HepG2 (cell line): ENCODE data around the gene DIO1. TPM values are rescaled to one million over a fixed set of nuclear protein-coding genes. Genes with fewer than 3 reads are reported as not detected.
A peak's percentile ranks its signal among the peaks of the same experiment; 100 is the strongest.

Experiments
- AGO1 ChIP-seq: fragments of 200-400 bp; formaldehyde crosslinking; IDR thresholded peaks from 2 replicates; pipeline ENCODE4 v1.6.1; 2017; ENCODE audit warnings: mild to moderate bottlenecking, low read depth, low read length, moderate library complexity; ENCODE audit not compliant: poor library complexity, severe bottlenecking
- BCL6 ChIP-seq: IDR thresholded peaks from 2 replicates; pipeline ENCODE4 v1.6.1; 2016; ENCODE audit warnings: missing genetic modification reagents, missing compliant biosample characterization
- BRD4 ChIP-seq: sonication (generic); formaldehyde crosslinking; IDR thresholded peaks from 2 replicates; pipeline ENCODE4 v1.4.0; 2020; ENCODE audit warnings: missing genetic modification reagents
- EP300 ChIP-seq, 3 experiments: sonication (generic) in 1 of 3; formaldehyde crosslinking in 1 of 3; IDR thresholded peaks; 2 replicates each; pipeline versions ENCODE4 v1.5.1 to v1.6.1; 2011 to 2020; ENCODE audit warnings: low read depth in 2 of 3, low read length in 2 of 3, borderline replicate concordance in 1 of 3, improper control_type of control experiment in 1 of 3, mild to moderate bottlenecking in 1 of 3, missing genetic modification reagents in 1 of 3, moderate library complexity in 1 of 3
- ERF ChIP-seq: IDR thresholded peaks from 2 replicates; pipeline ENCODE4 v1.6.1; 2018; ENCODE audit warnings: missing biosample characterization, missing genetic modification reagents
- FOXA1 ChIP-seq, 2 experiments: fragments of 450-650 bp in 1 of 2; sonication (generic) in 1 of 2; formaldehyde crosslinking in 1 of 2; IDR thresholded peaks; 2 replicates each; pipeline versions ENCODE4 v1.4.0 to v1.6.1; 2016 to 2020; ENCODE audit warnings: missing genetic modification reagents in 1 of 2
- FOXA3 ChIP-seq: IDR thresholded peaks from 2 replicates; pipeline ENCODE4 v1.6.1; 2016; ENCODE audit warnings: missing genetic modification reagents, missing compliant biosample characterization
- FOXO1 ChIP-seq: sonication (generic); formaldehyde crosslinking; IDR thresholded peaks from 2 replicates; pipeline ENCODE4 v1.4.0; 2020; ENCODE audit warnings: missing genetic modification reagents
- HINFP ChIP-seq: sonication (generic); formaldehyde crosslinking; IDR thresholded peaks from 2 replicates; pipeline ENCODE4 v1.4.0; 2020; ENCODE audit warnings: low read depth, mild to moderate bottlenecking, missing genetic modification reagents
- HMG20A ChIP-seq: IDR thresholded peaks from 2 replicates; pipeline ENCODE4 v1.6.1; 2016; ENCODE audit warnings: borderline replicate concordance
- HMG20B ChIP-seq: conservative IDR thresholded peaks from 2 replicates; pipeline ENCODE4 v1.6.1; 2016; ENCODE audit warnings: missing genetic modification reagents, missing compliant biosample characterization
- HNF4G ChIP-seq, 2 experiments: sonication (generic) in 1 of 2; formaldehyde crosslinking in 1 of 2; IDR thresholded peaks; 2 replicates each; pipeline versions ENCODE4 v1.4.0 to v1.6.1; 2011 to 2020; ENCODE audit warnings: borderline replicate concordance in 2 of 2, low read depth in 2 of 2, mild to moderate bottlenecking in 2 of 2, low read length in 1 of 2, missing genetic modification reagents in 1 of 2, moderate library complexity in 1 of 2
- MED1 ChIP-seq: sonication (generic); formaldehyde crosslinking; IDR thresholded peaks from 2 replicates; pipeline ENCODE4 v1.4.0; 2020; ENCODE audit warnings: missing genetic modification reagents
- MIXL1 ChIP-seq: IDR thresholded peaks from 2 replicates; pipeline ENCODE4 v1.6.1; 2016
- NFIC ChIP-seq: IDR thresholded peaks from 2 replicates; pipeline ENCODE4 v1.6.1; 2012; ENCODE audit warnings: mild to moderate bottlenecking, low read length, inconsistent platforms
- PITX1 ChIP-seq: sonication (generic); formaldehyde crosslinking; IDR thresholded peaks from 2 replicates; pipeline ENCODE4 v1.5.1; 2020; ENCODE audit warnings: mild to moderate bottlenecking, missing genetic modification reagents
- REPIN1 ChIP-seq: sonication (generic); formaldehyde crosslinking; IDR thresholded peaks from 2 replicates; pipeline ENCODE4 v1.8.0; 2022; ENCODE audit warnings: missing genetic modification reagents, low read depth, mild to moderate bottlenecking, borderline replicate concordance
- RFX1 ChIP-seq: fragments of 450-650 bp; IDR thresholded peaks from 2 replicates; pipeline ENCODE4 v1.6.1; 2017
- RXRA ChIP-seq: sonication (generic); formaldehyde crosslinking; IDR thresholded peaks from 2 replicates; pipeline ENCODE4 v1.5.1; 2020; ENCODE audit warnings: missing genetic modification reagents
- SOX5 ChIP-seq: IDR thresholded peaks from 2 replicates; pipeline ENCODE4 v1.6.1; 2016; ENCODE audit warnings: borderline replicate concordance
- TARDBP ChIP-seq: sonication (generic); formaldehyde crosslinking; IDR thresholded peaks from 2 replicates; pipeline ENCODE4 v1.8.0; 2022; ENCODE audit warnings: mild to moderate bottlenecking, missing genetic modification reagents
- TBX2 ChIP-seq: sonication (generic); formaldehyde crosslinking; IDR thresholded peaks from 2 replicates; pipeline ENCODE4 v1.5.0; 2020; ENCODE audit warnings: missing genetic modification reagents, mild to moderate bottlenecking, borderline replicate concordance
- TCF7 ChIP-seq: sonication (generic); IDR thresholded peaks from 2 replicates; pipeline ENCODE4 v1.6.1; 2016; ENCODE audit warnings: antibody characterized with exemption, low read depth
- TEAD3 ChIP-seq: optimal IDR thresholded peaks from 2 replicates; pipeline ENCODE3; 2016; ENCODE audit warnings: borderline replicate concordance
- ZNF326 ChIP-seq: sonication (generic); formaldehyde crosslinking; IDR thresholded peaks from 2 replicates; pipeline ENCODE4 v1.4.0; 2020; ENCODE audit warnings: missing genetic modification reagents, borderline replicate concordance
- ZNF331 ChIP-seq: sonication (generic); formaldehyde crosslinking; IDR thresholded peaks from 2 replicates; pipeline ENCODE4 v1.4.0; 2020; ENCODE audit warnings: missing genetic modification reagents
- ZNF547 ChIP-seq: sonication (generic); formaldehyde crosslinking; IDR thresholded peaks from 2 replicates; pipeline ENCODE4 v1.5.1; 2020; ENCODE audit warnings: mild to moderate bottlenecking, missing genetic modification reagents
- ZNF589 ChIP-seq: sonication (generic); formaldehyde crosslinking; conservative IDR thresholded peaks from 2 replicates; pipeline ENCODE4 v1.8.0; 2022; ENCODE audit warnings: mild to moderate bottlenecking, moderate library complexity, missing genetic modification reagents
- ZNF619 ChIP-seq: sonication (generic); formaldehyde crosslinking; IDR thresholded peaks from 2 replicates; pipeline ENCODE4 v1.4.0; 2020; ENCODE audit warnings: mild to moderate bottlenecking, missing genetic modification reagents
- ZNF709 ChIP-seq: sonication (generic); formaldehyde crosslinking; IDR thresholded peaks from 2 replicates; pipeline ENCODE4 v1.5.0; 2020; ENCODE audit warnings: mild to moderate bottlenecking, missing genetic modification reagents
- ZNF740 ChIP-seq: sonication (generic); formaldehyde crosslinking; IDR thresholded peaks from 2 replicates; pipeline ENCODE4 v1.4.0; 2020; ENCODE audit warnings: missing genetic modification reagents
- polyA plus RNA-seq, 8 experiments: library from polyadenylated mRNA; depleted of rRNA in 3 of 8; stranded (reverse) in 7 of 8; unstranded in 1 of 8; fragments of >200 nt; fragmentation: Illumina TruSeq in 4 of 8; extraction: Trizol in 4 of 8; gene quantifications; 2 replicates each; pipeline versions ENCODE4 v1.2.1 to v1.2.3, GENCODE V29; 2011 to 2016; ENCODE audit warnings: low read depth in 4 of 8, missing spikeins in 1 of 8, mixed read lengths in 1 of 8; ENCODE audit not compliant: insufficient read depth in 1 of 8
- total RNA-seq, 5 experiments: library from RNA; depleted of rRNA; stranded (reverse); fragments of >200 nt; fragmentation: Illumina TruSeq; extraction: Trizol; gene quantifications; 2 replicates each; pipeline ENCODE4 v1.2.3, GENCODE V29; 2016; ENCODE audit warnings: low read depth in 1 of 5

Gene DIO1
- total and polyA plus RNA-seq, 2 of the 13 experiments (the other 11 are each of a cell fraction or from before 2014, with no cell fraction given): 13.5 to 45.6 TPM

- TF ChIP-seq HINFP (CRISPR knock-in tag): no peak
- no peak for TF ChIP-seq ZNF709 (CRISPR knock-in tag)
- no peak for TF ChIP-seq ZNF619 (CRISPR knock-in tag)
- no peak for TF ChIP-seq FOXA1 (IDR thresholded peaks at IDR 0.05)
- TF ChIP-seq FOXA1 (CRISPR knock-in tag; IDR thresholded peaks at IDR 0.05): peak; percentile 39; the same call in 1 of the 2 replicates
- TF ChIP-seq FOXA3: peak; percentile 62
- TF ChIP-seq MIXL1 (CRISPR knock-in tag): peak; percentile 67; the same call in 1 of the 2 replicates
- peak; percentile 71; the same call in 1 of the 2 replicates for TF ChIP-seq HNF4G (IDR thresholded peaks at IDR 0.05; ENCODE audit: borderline replicate concordance, low read depth, low read length)
- TF ChIP-seq HNF4G (CRISPR knock-in tag; IDR thresholded peaks at IDR 0.05; ENCODE audit: borderline replicate concordance, low read depth): no peak
- TF ChIP-seq REPIN1 (CRISPR knock-in tag): 0 out of 2 replicates have a peak, but pooled peaks have one; percentile 41
- TF ChIP-seq ERF (CRISPR knock-in tag): 0 out of 2 replicates have a peak, but pooled peaks have one; percentile 21
- TF ChIP-seq TARDBP (CRISPR knock-in tag): peak; percentile 53; the same call in 1 of the 2 replicates
- TF ChIP-seq FOXO1 (CRISPR knock-in tag): peak; percentile 44; the same call in 1 of the 2 replicates
- TF ChIP-seq ZNF740 (CRISPR knock-in tag): peak; percentile 76
- TF ChIP-seq TBX2 (CRISPR knock-in tag): peak; percentile 46; the same call in 1 of the 2 replicates
- TF ChIP-seq ZNF331 (CRISPR knock-in tag): peak; percentile 35; the same call in 1 of the 2 replicates
- TF ChIP-seq TCF7: 0 out of 2 replicates have a peak, but pooled peaks have one; percentile 3
- peak; percentile 37; the same call in 1 of the 2 replicates for TF ChIP-seq ZNF589
- no peak for TF ChIP-seq RFX1
- TF ChIP-seq TEAD3: peak; percentile 31
- no peak for TF ChIP-seq AGO1
- peak; percentile 41; the same call in 1 of the 2 replicates for TF ChIP-seq MED1
- TF ChIP-seq RXRA (CRISPR knock-in tag): no peak; the same call in 1 of the 2 replicates
- TF ChIP-seq EP300 (IDR thresholded peaks at IDR 0.05; ENCODE audit: low read depth in 2 of 2, low read length in 2 of 2): peak in 1 of 2 experiments; percentile 70; a peak in 1 of 4 replicates
- TF ChIP-seq EP300 (CRISPR knock-in tag; IDR thresholded peaks at IDR 0.05; ENCODE audit: borderline replicate concordance): no peak
- peak; percentile 42; the same call in 1 of the 2 replicates for TF ChIP-seq HMG20A (CRISPR knock-in tag)
- no peak for TF ChIP-seq BRD4
- TF ChIP-seq SOX5: peak; percentile 48; the same call in 1 of the 2 replicates
- TF ChIP-seq ZNF326 (CRISPR knock-in tag): no peak
- TF ChIP-seq NFIC: peak; percentile 85
- 0 out of 2 replicates have a peak, but pooled peaks have one; percentile 32 for TF ChIP-seq HMG20B (CRISPR knock-in tag)
- TF ChIP-seq PITX1: no peak
- TF ChIP-seq ZNF547: 0 out of 2 replicates have a peak, but pooled peaks have one; percentile 7
- TF ChIP-seq BCL6 (CRISPR knock-in tag): peak; percentile 83
Measured at GRCh38 chr1:53899206-53899628, 5.2 kb downstream of the DIO1 start (continued).
